IPS-NIHi7 (cell line): ENCODE measurements around the gene OTOL1.

Experiments
- DNase-seq: peaks from one replicate; pipeline ENCODE4 v3.0.0; 2012; ENCODE audit warnings: mixed read lengths; ENCODE audit errors: extremely low spot score

The OTOL1 gene

GRCh38 chr3:161540594-161540993 is 44.0 kb downstream of the OTOL1 start:
- no peak for DNase-seq

GRCh38 chr3:161545824-161546223 is 49.2 kb downstream of the OTOL1 start:
- DNase-seq = no peak

DNA sequence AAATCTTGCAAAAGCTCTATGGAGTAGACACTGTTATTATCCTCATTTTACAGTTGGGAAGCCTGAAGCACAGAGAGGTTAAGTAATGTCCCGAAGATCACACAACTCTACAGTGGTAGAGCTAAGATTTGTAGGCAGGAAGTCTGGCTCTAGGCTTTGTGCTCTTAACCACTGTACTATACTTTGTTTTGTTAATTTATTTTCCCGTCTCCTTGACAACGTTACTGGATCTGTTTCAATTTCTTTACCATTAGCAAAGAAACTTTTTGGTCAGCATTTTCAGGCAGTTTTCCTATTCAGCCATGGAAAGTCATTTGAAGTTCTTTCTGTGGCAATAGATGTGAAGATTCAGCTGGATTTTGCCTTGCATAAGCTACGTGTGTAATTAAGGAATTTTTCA is 51.7 kb downstream of the OTOL1 start:
- no peak for DNase-seq

GRCh38 chr3:161549261-161549660 is 52.7 kb downstream of the OTOL1 start:
- no peak for DNase-seq

- no peak for DNase-seq
Observed at GRCh38 chr3:161550491-161551195, 54.0 kb downstream of the OTOL1 start.

DNA sequence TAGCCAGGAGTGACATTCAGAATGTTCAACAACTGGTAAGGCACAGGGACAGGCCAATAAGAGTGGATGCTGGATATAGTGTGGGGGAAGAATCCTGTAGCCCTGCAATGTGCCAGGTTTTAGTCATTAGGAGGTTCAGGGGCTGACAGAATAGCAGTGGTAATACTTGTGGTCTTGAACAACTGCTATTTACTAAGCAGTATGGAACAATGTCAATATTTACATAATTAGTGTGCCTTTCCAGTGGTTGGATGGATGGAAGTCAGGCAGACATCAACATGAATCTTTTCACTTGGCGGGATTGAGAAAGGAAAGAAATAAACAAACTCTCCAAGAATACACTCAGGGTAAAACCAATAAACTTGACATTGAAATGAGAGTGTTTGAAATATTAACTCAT is 55.1 kb downstream of the OTOL1 start:
- DNase-seq = no peak

DNA sequence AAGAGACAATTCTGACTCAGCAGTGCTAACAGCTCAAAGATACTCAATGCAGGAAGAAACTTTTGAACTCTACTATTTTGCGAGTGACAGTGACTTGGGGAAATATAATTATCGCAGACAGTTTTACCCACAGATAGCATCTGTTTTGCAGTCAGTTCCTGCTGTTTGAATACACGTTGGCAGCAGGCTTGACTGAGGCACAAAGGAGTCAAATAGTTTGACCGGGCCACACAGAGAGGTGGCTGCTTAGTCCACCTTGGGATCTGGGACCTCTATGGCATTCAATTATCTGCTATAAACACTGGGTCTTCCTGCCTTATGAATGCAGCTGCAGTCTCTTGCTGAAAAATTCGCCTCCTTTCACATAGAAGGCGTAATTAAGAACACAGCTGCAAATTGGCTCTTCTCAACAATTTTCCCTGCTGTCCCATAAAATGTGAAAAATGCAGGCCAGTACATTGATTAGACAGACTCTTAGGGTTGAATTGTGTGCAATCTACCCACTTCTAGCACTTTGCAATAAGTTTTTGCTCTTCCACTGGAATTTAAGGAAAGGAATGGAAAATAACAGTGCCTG is 56.5 kb downstream of the OTOL1 start:
- DNase-seq = no peak
